NCI-H748 (cell line): ENCODE measurements around the gene CACNB2.
A peak's percentile ranks its signal among the peaks of the same experiment; 100 is the strongest.

Experiments used
- DNase-seq: peaks from one replicate; lab custom pipeline; 2025; ENCODE audit not compliant: unreplicated experiment; lab: John Stamatoyannopoulos, UW

Gene CACNB2

GRCh38 chr10:18224626-18225445 lies 84.6 kb downstream of the CACNB2 start:
- no peak for DNase-seq

GRCh38 chr10:18226336-18226735 lies 86.1 kb downstream of the CACNB2 start:
- DNase-seq: peak; percentile 47

GRCh38 chr10:18229826-18230225 lies 89.6 kb downstream of the CACNB2 start:
- DNase-seq: no peak

- no peak for DNase-seq
These were observed 90.6 kb downstream of the CACNB2 start for GRCh38 chr10:18230794-18231193.

GRCh38 chr10:18231480-18231879 lies 91.3 kb downstream of the CACNB2 start:
- DNase-seq: no peak

- DNase-seq: peak; percentile 79
These were observed 93.6 kb downstream of the CACNB2 start for GRCh38 chr10:18233775-18234174.

GRCh38 chr10:18235477-18235876 lies 95.3 kb downstream of the CACNB2 start:
- DNase-seq: no peak

- no peak for DNase-seq
These were observed 96.5 kb downstream of the CACNB2 start for GRCh38 chr10:18236756-18237155.

- peak; percentile 22 for DNase-seq
These were observed 98.8 kb downstream of the CACNB2 start for GRCh38 chr10:18238870-18239485.

- no peak for DNase-seq
These were observed 100.1 kb downstream of the CACNB2 start for GRCh38 chr10:18240185-18240882.

GRCh38 chr10:18246967-18247366 lies 106.7 kb downstream of the CACNB2 start:
- no peak for DNase-seq

GRCh38 chr10:18252086-18252485 lies 111.9 kb downstream of the CACNB2 start:
- no peak for DNase-seq

- DNase-seq: no peak
These were observed 113.9 kb downstream of the CACNB2 start for GRCh38 chr10:18254086-18254485.

- DNase-seq: no peak
These were observed 114.5 kb downstream of the CACNB2 start for GRCh38 chr10:18254692-18255091.

- no peak for DNase-seq
These were observed 120.2 kb downstream of the CACNB2 start for GRCh38 chr10:18260310-18260922.

GRCh38 chr10:18261063-18261610 lies 120.9 kb downstream of the CACNB2 start:
- no peak for DNase-seq

- no peak for DNase-seq
These were observed 121.6 kb downstream of the CACNB2 start for GRCh38 chr10:18261768-18262231.

GRCh38 chr10:18264466-18265050 lies 124.3 kb downstream of the CACNB2 start:
- DNase-seq: no peak

- no peak for DNase-seq
These were observed 127.8 kb downstream of the CACNB2 start for GRCh38 chr10:18268005-18268404.

- peak; percentile 6 for DNase-seq
These were observed 131.3 kb downstream of the CACNB2 start for GRCh38 chr10:18271491-18271890.

- DNase-seq: no peak
These were observed 132.8 kb downstream of the CACNB2 start for GRCh38 chr10:18273039-18273438.
